ENCODE results near the gene CBR3. TPM values are rescaled to one million over a fixed set of nuclear protein-coding genes. Genes with fewer than 3 reads are reported as not detected.

CBR3 gene
- total and polyA plus RNA-seq, 2 donors (not counting 3 experiments of a cell fraction or from before 2014, with no cell fraction given) = 9.7 to 13.3 TPM

DNA sequence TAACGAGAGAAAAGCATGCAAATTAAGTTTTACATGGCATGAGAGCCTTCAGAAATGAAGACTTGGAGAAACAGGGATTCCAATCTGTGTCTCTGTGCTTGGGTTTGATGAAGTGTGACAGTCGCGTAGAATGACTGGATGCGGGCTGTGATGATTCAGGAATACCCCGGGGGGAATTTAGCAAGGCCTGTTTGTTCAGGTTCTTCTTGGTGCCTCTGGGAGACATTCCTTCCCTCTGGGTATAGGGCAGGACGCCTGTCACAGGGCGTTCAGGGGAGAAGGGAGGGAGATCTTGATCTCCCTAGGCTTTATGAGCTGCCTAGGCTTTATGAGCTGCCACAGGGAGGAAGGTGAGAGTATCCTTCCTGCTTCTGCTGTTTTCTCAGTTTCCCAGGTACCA is 58.3 kb downstream of the CBR3 start:
- no peak for DNase-seq (ENCODE audit: low read depth, low spot score)
- Histone ChIP-seq H3K9ac (replicated peaks; ENCODE audit: extremely low read depth, insufficient read depth, low read length) (no peak overlapping the region), H3K27ac (ENCODE audit: insufficient read depth, low read depth, low read length) (no peak overlapping the region), H2AFZ (ENCODE audit: low read depth, low read length) (no peak overlapping the region), H4K20me1 (replicated peaks; ENCODE audit: control insufficient read depth, extremely low read depth, insufficient read depth, low read length) (no peaks in the 10 kb centered on the region), H3K4me1 (ENCODE audit: control insufficient read depth, extremely low read depth, insufficient read depth, low read length) (no peaks in the 10 kb centered on the region), H3K4me3 (replicated peaks in 1 of 3; ENCODE audit: insufficient read depth in 1 of 3, low read depth in 1 of 3, low read length in 3 of 3) (no peak overlapping the region), H3K79me2 (ENCODE audit: control insufficient read depth, insufficient read depth, low read length) (no peaks in the 10 kb centered on the region), H3K4me2 (ENCODE audit: insufficient read depth, low read length) (no peak overlapping the region), H3K36me3 (ENCODE audit: control insufficient read depth in 2 of 2, extremely low read depth in 1 of 2, insufficient read depth in 2 of 2, low read length in 2 of 2) (no peaks in the 10 kb centered on the region), H3K27me3 (ENCODE audit: control insufficient read depth in 2 of 2, insufficient read depth in 2 of 2, low read length in 2 of 2) (no peaks in the 10 kb centered on the region), H3K9me3 (replicated peaks; ENCODE audit: control insufficient read depth, insufficient read depth, low read length) (no peaks in the 10 kb centered on the region), H3K9me1 (replicated peaks; ENCODE audit: control insufficient read depth, extremely low read depth, insufficient read depth, low read length) (no peaks in the 10 kb centered on the region)
- CTCF ChIA-PET = no interaction called here
- TF ChIP-seq JUN (IDR thresholded peaks at IDR 0.05; ENCODE audit: borderline replicate concordance, insufficient read depth, insufficient read length, low read depth) (no peak), GATA2 (IDR thresholded peaks at IDR 0.05; ENCODE audit: insufficient read depth, insufficient read length, low read depth, low read length) (no peak), EZH2 (IDR thresholded peaks at IDR 0.05; ENCODE audit: borderline replicate concordance, low read depth, low read length, severe bottlenecking) (no peak), MYC (IDR thresholded peaks at IDR 0.05; ENCODE audit: low read depth, low read length) (no peak), MAX (IDR thresholded peaks at IDR 0.05; ENCODE audit: insufficient read depth, insufficient read length) (no peak), FOS (IDR thresholded peaks at IDR 0.05; ENCODE audit: borderline replicate concordance, insufficient read depth, low read length) (no peak), POLR2A (IDR thresholded peaks at IDR 0.05; ENCODE audit: low read depth, low read length) (no peak), POLR2AphosphoS5 (IDR thresholded peaks at IDR 0.05; ENCODE audit: insufficient read depth, low read depth, low read length) (no peak)
- TF ChIP-seq, protein P1, sequence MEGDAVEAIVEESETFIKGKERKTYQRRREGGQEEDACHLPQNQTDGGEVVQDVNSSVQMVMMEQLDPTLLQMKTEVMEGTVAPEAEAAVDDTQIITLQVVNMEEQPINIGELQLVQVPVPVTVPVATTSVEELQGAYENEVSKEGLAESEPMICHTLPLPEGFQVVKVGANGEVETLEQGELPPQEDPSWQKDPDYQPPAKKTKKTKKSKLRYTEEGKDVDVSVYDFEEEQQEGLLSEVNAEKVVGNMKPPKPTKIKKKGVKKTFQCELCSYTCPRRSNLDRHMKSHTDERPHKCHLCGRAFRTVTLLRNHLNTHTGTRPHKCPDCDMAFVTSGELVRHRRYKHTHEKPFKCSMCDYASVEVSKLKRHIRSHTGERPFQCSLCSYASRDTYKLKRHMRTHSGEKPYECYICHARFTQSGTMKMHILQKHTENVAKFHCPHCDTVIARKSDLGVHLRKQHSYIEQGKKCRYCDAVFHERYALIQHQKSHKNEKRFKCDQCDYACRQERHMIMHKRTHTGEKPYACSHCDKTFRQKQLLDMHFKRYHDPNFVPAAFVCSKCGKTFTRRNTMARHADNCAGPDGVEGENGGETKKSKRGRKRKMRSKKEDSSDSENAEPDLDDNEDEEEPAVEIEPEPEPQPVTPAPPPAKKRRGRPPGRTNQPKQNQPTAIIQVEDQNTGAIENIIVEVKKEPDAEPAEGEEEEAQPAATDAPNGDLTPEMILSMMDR (IDR thresholded peaks at IDR 0.05; ENCODE audit: extremely low read depth in 1 of 2, insufficient read depth in 1 of 2, low read depth in 1 of 2, low read length in 2 of 2) = no peak
- intact Hi-C loops (cut with micrococcal nuclease) (no loop called here), dilution Hi-C loops (cut with MboI; ENCODE audit: extremely low pct_ligation_motif_present, low sequenced_read_pairs) (no loop called here)
- no peak for FAIRE-seq
- POLR2A ChIA-PET = no interaction called here
- BruUV-seq (replicated peaks) = no TSS peak

All from endothelial cell of umbilical vein (primary cell).